Skeletal muscle satellite cell (primary cell): ENCODE data around the gene ENTHD1.

ENCODE experiments used
- H3K27me3 ChIP-seq: 2 replicates; pipeline ENCODE4 v1.7.0; 2013; ENCODE audit warnings: low read length; ENCODE audit not compliant: control insufficient read depth, insufficient read depth
- H3K36me3 ChIP-seq: 2 replicates; pipeline ENCODE4 v1.7.0; 2013; ENCODE audit warnings: mild to moderate bottlenecking, control low read depth, low read length; ENCODE audit not compliant: insufficient read depth
- H3K4me1 ChIP-seq: 2 replicates; pipeline ENCODE4 v1.7.0; 2013; ENCODE audit warnings: low read length; ENCODE audit not compliant: control insufficient read depth, insufficient read depth
- H3K4me2 ChIP-seq: 2 replicates; pipeline ENCODE4 v1.7.0; 2013; ENCODE audit warnings: mild to moderate bottlenecking, low read length
- H3K4me3 ChIP-seq: 2 replicates; pipeline ENCODE4 v1.7.0; 2013; ENCODE audit warnings: low read length
- H3K9ac ChIP-seq: 2 replicates; pipeline ENCODE4 v1.7.0; 2013; ENCODE audit warnings: mild to moderate bottlenecking, low read depth, low read length, moderate library complexity
- H3K9me3 ChIP-seq: replicated peaks from 2 replicates; pipeline ENCODE4 v1.7.0; 2013; ENCODE audit warnings: mild to moderate bottlenecking, control low read depth, low read length

Gene ENTHD1

DNA sequence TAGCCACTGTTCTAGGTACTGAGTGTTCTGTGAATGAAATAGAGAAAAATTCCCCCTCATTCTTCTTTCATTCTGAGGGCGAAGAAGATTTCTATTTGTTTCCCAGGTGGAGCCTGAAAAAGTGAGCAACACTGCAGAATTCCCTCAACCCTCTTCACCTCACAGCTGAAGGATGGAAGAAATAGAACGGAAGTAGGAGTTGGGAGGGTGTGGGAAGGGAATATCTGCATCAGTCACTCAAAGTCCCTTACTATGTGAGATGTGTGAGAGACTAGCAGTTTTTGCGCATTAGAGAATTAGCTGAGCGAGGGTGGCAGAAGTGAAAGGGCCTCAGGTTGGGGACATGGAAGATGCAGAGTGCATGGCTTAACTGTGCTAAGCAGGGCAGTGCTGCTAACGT lies 88.4 kb downstream of the ENTHD1 start:
- no peak overlapping the region for H3K4me3 ChIP-seq
- H3K4me2 ChIP-seq: no peak overlapping the region
- H3K4me1 ChIP-seq: no peaks in the 10 kb centered on the region
- H3K27me3 ChIP-seq: peaks cover 77% of the 10 kb centered on the region
- no peak overlapping the region for H3K9ac ChIP-seq
- no peaks in the 10 kb centered on the region for H3K36me3 ChIP-seq
- H3K9me3 ChIP-seq: no peaks in the 10 kb centered on the region

DNA sequence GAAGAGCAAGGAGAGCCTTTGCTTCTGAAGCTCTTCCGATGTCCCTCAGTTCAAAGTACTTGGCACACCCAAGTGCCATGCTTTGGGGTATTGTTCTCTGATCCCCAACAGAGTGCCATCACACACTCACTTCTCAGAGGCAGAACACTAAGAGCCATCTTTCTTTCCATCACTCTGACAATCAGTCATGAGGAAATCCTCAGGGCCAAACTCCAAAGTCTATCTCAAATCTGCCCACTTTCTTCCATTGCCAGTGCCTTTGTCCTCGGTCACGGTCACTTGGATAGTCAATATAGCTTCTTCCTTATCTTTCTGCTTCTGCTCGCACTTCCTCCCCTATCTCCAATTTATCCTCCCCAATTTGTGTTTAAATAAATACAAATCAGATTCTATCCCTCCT lies 90.9 kb downstream of the ENTHD1 start:
- no peak overlapping the region for H3K9ac ChIP-seq
- H3K4me1 ChIP-seq: no peaks in the 10 kb centered on the region
- no peaks in the 10 kb centered on the region for H3K36me3 ChIP-seq
- peaks cover 2% of the 10 kb centered on the region for H3K9me3 ChIP-seq
- peaks cover 60% of the 10 kb centered on the region for H3K27me3 ChIP-seq
- H3K4me3 ChIP-seq: no peak overlapping the region
- H3K4me2 ChIP-seq: no peak overlapping the region

- H3K4me3 ChIP-seq: no peak overlapping the region
- H3K4me1 ChIP-seq: no peaks in the 10 kb centered on the region
- no peaks in the 10 kb centered on the region for H3K36me3 ChIP-seq
- peaks cover 7% of the 10 kb centered on the region for H3K9me3 ChIP-seq
- no peak overlapping the region for H3K9ac ChIP-seq
- no peak overlapping the region for H3K4me2 ChIP-seq
- H3K27me3 ChIP-seq: peaks cover 44% of the 10 kb centered on the region
Observed at GRCh38 chr22:39800790-39801520, 92.6 kb downstream of the ENTHD1 start.

GRCh38 chr22:39797528-39798147 lies 95.9 kb downstream of the ENTHD1 start:
- H3K36me3 ChIP-seq: no peaks in the 10 kb centered on the region
- no peak overlapping the region for H3K4me3 ChIP-seq
- H3K4me1 ChIP-seq: no peaks in the 10 kb centered on the region
- H3K4me2 ChIP-seq: no peak overlapping the region
- no peak overlapping the region for H3K9ac ChIP-seq
- peaks cover 7% of the 10 kb centered on the region for H3K9me3 ChIP-seq
- peaks cover 34% of the 10 kb centered on the region for H3K27me3 ChIP-seq

DNA sequence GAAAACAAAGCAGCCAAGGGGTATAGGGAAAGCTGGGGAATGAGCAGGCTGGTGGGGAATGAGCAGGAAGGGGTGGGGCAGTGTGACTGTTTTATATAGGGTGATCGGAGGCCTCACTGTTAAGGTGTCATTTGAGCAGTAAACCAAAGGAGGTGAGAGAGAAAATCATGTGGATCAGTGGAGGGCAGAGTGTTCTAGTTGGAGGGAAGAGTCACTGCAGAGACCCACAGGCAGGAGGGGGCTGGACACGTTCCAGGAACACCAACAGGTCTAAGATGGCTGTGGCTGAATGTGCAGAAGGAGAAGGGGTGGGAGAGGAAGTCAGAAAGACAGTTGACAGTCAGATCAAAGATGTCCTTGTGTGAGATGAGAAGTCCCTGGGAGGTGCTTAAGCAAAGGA lies 103.8 kb downstream of the ENTHD1 start:
- peaks cover 32% of the 10 kb centered on the region for H3K27me3 ChIP-seq
- H3K9ac ChIP-seq: no peak overlapping the region
- H3K9me3 ChIP-seq: no peaks in the 10 kb centered on the region
- H3K4me2 ChIP-seq: no peak overlapping the region
- no peaks in the 10 kb centered on the region for H3K36me3 ChIP-seq
- no peaks in the 10 kb centered on the region for H3K4me1 ChIP-seq
- H3K4me3 ChIP-seq: no peak overlapping the region

DNA sequence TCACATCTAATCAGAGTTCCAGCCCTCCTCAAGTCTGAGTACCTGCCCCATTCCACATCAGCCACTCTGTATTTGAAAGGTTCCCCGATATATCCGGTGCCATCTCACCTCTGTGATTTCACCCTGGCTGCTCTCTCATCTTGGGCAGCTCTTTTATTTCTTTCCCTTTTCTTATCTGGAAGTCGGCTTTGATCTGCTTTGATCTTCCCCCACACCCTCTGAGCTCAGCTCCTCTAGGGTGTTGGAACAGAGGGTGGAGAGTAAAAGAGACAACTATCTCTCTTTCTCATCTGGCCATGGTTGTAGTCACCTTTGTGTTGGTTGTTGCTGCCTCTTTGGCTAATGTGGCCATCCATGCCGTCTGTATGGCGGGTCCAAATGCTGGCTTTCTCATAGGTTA lies 108.3 kb downstream of the ENTHD1 start:
- H3K4me3 ChIP-seq: no peak overlapping the region
- H3K9me3 ChIP-seq: no peaks in the 10 kb centered on the region
- H3K9ac ChIP-seq: no peak overlapping the region
- H3K36me3 ChIP-seq: no peaks in the 10 kb centered on the region
- H3K4me1 ChIP-seq: no peaks in the 10 kb centered on the region
- peaks cover 40% of the 10 kb centered on the region for H3K27me3 ChIP-seq
- H3K4me2 ChIP-seq: no peak overlapping the region

DNA sequence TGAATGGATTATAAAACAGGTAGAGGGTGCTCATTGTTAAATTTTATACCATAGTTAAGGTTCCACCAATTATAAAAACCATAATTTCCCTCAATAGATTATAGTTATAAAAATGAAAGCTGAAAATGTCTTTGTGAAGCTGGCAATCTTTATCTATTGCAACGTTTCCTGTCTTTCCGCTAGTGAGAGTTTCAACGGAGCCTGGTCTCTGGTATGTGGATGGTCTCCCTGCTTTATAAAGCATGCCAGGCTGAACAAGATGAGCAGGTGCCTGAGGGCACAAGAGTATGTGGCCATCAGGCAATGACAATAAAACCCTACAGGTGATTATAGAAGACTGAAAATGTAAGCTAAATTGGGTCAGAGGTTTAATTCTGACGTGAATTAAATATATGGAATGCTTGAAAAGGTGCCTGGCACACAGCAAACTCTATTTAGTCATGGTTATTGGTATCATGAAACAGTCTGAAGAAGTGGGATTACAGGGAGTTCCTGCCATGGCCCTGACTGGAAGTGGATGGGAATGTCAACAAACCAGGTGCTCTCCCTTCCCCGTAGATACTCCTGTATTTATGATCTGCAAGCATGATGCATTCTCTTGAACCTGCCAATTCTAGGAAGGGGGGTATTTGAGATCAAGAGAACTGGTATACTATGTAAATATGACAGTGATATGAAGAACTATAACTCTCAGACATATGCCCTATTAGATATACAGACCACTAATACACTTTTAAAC lies 115.7 kb downstream of the ENTHD1 start:
- H3K9ac ChIP-seq: no peak overlapping the region

DNA sequence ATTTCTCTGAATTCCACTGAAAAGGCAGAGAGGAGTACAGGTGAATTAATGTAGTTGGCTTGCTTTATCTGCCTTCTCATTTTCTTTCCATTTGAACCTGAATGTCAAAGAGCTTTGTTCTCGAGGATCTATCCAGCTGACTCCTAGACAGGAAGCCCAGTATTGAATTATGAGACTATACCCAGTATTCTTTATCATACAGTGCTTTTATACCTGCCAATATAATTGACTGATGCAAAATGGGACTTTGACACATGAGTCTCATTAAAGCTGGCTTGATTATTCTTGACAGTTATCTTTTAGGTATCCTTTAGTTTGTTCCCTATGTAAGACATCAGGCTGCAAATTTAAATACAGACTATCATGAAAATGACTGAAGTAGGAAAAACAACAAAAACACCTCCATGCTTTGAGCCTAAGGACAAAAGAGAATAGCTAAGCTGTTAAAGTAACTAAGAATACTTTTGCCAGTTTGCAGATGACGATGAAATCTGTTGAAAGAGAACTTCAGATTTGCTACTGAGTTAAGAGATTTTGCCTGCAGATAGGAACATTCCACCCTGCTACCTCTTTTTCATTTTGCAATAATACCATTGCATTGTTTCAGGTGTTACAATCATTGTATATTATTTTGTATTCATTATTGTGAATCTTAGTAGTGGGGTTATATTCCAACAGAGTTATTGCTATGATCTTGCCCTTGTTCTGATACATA lies 117.1 kb downstream of the ENTHD1 start:
- no peak overlapping the region for H3K9ac ChIP-seq
- no peaks in the 10 kb centered on the region for H3K4me1 ChIP-seq
- H3K4me2 ChIP-seq: no peak overlapping the region
- H3K4me3 ChIP-seq: no peak overlapping the region
- H3K9me3 ChIP-seq: no peaks in the 10 kb centered on the region
- no peaks in the 10 kb centered on the region for H3K36me3 ChIP-seq
- H3K27me3 ChIP-seq: peaks cover 37% of the 10 kb centered on the region

More for the DNA sequence above, 115.7 kb downstream of the ENTHD1 start:
- Histone ChIP-seq H3K4me2 (no peak overlapping the region), H3K4me3 (no peak overlapping the region), H3K27me3 (peaks cover 45% of the 10 kb centered on the region), H3K36me3 (no peaks in the 10 kb centered on the region), H3K4me1 (no peaks in the 10 kb centered on the region), H3K9me3 (no peaks in the 10 kb centered on the region)

- no peaks in the 10 kb centered on the region for H3K9me3 ChIP-seq
- H3K36me3 ChIP-seq: no peaks in the 10 kb centered on the region
- H3K4me2 ChIP-seq: no peak overlapping the region
- H3K4me1 ChIP-seq: no peaks in the 10 kb centered on the region
- no peak overlapping the region for H3K9ac ChIP-seq
- no peak overlapping the region for H3K4me3 ChIP-seq
- H3K27me3 ChIP-seq: peaks cover 52% of the 10 kb centered on the region
Observed at GRCh38 chr22:39773976-39774539, 119.5 kb downstream of the ENTHD1 start.

DNA sequence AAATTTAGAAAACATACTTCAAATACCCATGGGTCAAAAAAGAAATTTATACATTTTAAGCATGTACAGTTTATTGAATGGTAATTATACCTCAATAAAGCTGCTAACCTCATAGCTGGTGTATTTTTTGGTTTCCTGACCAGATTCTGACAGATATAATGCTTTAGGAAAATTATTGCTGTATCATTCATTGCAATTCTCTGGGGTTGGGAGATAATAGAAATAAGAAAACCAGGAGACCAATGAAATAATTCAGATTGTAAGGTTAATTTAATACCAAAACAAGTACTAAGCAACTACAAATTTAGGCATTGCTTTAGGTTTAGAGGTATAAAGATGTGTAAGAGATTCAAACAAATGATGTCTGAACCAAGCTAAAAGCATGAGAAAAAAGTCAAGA lies 120.1 kb downstream of the ENTHD1 start:
- no peaks in the 10 kb centered on the region for H3K36me3 ChIP-seq
- H3K9ac ChIP-seq: no peak overlapping the region
- H3K4me1 ChIP-seq: no peaks in the 10 kb centered on the region
- H3K4me3 ChIP-seq: no peak overlapping the region
- H3K27me3 ChIP-seq: peaks cover 52% of the 10 kb centered on the region
- no peaks in the 10 kb centered on the region for H3K9me3 ChIP-seq
- H3K4me2 ChIP-seq: no peak overlapping the region

DNA sequence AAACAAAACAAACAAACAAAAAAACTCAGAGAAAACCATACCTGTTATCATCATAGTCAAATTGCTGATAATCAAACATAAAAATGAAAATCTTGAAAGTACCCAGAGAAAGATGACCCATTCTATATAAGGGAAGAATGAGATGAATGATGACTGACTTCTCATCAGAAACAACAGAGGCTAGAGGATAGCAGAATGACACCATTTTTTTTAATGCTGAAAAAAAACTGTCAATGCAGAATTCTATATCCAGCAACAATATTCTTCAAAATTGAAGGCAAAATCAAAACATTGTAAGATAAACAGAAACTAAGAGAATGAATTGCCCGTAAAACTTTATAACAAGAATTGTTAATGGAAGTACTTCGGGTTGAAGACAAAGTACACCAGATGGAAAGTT lies 122.1 kb downstream of the ENTHD1 start:
- Histone ChIP-seq H3K36me3 (no peaks in the 10 kb centered on the region), H3K4me2 (no peak overlapping the region), H3K9me3 (no peaks in the 10 kb centered on the region), H3K4me1 (no peaks in the 10 kb centered on the region), H3K9ac (no peak overlapping the region), H3K4me3 (no peak overlapping the region), H3K27me3 (peaks cover 54% of the 10 kb centered on the region)
